ENCODE data around the gene GIGYF2.
A peak's percentile ranks its signal among the peaks of the same experiment; 100 is the strongest.
"Not testable (repeated sequence)": the region's sequence is repeated elsewhere in the genome, so short reads cannot be mapped to it uniquely, and the experiment has no call there.

GIGYF2 gene, protein sequence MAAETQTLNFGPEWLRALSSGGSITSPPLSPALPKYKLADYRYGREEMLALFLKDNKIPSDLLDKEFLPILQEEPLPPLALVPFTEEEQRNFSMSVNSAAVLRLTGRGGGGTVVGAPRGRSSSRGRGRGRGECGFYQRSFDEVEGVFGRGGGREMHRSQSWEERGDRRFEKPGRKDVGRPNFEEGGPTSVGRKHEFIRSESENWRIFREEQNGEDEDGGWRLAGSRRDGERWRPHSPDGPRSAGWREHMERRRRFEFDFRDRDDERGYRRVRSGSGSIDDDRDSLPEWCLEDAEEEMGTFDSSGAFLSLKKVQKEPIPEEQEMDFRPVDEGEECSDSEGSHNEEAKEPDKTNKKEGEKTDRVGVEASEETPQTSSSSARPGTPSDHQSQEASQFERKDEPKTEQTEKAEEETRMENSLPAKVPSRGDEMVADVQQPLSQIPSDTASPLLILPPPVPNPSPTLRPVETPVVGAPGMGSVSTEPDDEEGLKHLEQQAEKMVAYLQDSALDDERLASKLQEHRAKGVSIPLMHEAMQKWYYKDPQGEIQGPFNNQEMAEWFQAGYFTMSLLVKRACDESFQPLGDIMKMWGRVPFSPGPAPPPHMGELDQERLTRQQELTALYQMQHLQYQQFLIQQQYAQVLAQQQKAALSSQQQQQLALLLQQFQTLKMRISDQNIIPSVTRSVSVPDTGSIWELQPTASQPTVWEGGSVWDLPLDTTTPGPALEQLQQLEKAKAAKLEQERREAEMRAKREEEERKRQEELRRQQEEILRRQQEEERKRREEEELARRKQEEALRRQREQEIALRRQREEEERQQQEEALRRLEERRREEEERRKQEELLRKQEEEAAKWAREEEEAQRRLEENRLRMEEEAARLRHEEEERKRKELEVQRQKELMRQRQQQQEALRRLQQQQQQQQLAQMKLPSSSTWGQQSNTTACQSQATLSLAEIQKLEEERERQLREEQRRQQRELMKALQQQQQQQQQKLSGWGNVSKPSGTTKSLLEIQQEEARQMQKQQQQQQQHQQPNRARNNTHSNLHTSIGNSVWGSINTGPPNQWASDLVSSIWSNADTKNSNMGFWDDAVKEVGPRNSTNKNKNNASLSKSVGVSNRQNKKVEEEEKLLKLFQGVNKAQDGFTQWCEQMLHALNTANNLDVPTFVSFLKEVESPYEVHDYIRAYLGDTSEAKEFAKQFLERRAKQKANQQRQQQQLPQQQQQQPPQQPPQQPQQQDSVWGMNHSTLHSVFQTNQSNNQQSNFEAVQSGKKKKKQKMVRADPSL (N-terminal part only)

DNA sequence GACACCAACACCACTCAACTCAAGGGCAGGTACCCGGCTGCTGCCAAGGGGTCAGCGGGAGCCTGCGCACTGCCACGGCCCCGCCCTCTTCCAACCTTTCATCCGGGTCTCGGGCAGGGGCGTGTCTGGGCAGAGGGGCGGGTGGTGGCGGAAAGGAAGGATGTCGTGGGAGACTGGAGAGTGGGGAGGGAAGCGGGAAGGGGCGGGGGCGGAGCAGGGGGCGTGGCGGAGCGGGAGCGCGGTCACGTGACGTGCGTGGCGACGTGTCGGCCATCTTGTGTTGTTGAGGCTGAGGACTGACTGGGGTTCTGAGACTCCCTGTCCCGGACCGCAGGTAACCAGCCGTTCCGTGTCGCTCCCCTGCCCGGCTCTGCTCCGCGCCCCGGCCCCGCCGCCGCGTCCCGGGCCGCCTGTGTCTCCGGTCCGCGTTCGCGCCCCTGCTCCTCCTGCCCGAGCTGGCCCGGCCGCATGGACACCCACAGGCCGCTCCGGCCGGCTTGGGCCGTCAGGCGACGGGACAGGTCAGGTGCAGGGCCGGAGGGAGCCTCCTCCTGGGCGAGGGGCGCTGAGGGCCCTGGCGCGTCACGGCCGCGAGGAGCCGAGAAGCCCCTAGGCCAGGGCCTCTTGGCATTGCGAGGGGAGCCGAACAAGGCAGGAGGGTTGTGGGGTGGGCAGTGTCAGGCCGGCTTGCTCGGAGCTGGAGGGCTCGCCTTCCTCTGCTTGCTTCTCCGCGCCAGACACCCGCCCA lies at the start of gene GIGYF2:
Gene GIGYF2 (plus strand): TSS at position 273 of the 748 bp plus-strand sequence. CDS start 37,867 bp downstream, outside the sequence.
- DNase-seq, result peak; percentile 95

- no peak for DNase-seq
Measured at GRCh38 chr2:232649033-232649432, 48.1 kb upstream of the GIGYF2 start.

GRCh38 chr2:232652505-232652851 lies 44.7 kb upstream of the GIGYF2 start:
- DNase-seq, result no peak

DNA sequence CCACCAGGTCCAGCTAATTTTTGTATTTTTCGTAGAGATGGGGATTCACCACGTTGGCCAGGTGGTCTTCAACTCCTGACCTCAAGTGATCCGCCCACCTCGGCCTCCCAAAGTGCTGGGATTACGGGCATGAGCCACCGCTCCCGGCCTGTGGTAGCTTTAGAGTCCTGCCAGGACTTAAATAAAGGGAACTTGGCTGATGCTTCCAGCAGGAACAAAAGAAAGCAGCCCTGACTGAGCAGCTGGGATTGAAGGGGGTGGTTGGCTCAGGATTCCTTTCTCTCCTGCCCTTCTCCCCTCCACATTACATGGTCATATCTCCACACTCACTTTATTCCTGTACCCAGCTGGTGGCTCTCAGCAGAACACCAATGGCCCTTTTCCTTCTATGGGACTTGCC lies 43.7 kb upstream of the GIGYF2 start:
- DNase-seq, result no peak

- DNase-seq, result no peak
Measured at GRCh38 chr2:232655392-232655791, 41.7 kb upstream of the GIGYF2 start.

GRCh38 chr2:232658217-232658785 lies 38.8 kb upstream of the GIGYF2 start:
- no peak for DNase-seq

- no peak for DNase-seq
Measured at GRCh38 chr2:232659359-232659758, 37.8 kb upstream of the GIGYF2 start.

DNA sequence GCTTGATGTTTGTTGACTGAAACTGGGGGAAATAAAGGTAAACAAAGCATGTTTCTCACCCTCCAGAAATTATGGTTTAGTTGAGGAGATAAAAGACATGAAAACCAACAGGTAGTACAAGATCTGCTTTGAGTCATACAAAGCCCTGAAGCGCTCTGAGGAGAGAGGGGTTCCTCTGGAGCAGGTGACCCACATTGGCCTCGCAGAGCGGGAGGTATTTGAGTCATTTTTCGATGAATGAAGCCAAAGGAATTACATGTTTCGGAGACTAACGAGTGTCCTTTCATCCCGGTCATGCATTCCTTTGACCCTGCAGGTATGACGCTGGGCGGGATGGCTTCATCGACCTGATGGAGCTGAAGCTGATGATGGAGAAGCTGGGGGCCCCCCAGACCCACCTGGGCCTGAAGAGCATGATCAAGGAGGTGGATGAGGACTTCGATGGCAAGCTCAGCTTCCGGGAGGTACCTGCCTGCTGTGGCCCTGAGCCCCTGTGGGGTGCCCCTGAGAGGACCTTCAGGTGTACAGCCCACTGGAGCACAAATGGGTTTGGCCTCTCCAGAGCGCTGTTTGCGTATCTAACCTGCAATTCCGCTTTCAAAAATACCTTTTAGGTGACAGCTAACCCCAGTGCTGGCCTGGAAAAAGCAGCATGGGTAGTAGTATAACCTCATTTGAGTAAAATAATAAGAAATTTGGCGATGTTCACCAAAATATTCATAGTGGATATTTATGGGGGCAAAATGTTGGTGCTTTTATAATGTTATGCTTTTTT lies 34.5 kb upstream of the GIGYF2 start:
- DNase-seq, result no peak

- DNase-seq, result no peak
Measured at GRCh38 chr2:232666051-232666805, 30.9 kb upstream of the GIGYF2 start.

DNA sequence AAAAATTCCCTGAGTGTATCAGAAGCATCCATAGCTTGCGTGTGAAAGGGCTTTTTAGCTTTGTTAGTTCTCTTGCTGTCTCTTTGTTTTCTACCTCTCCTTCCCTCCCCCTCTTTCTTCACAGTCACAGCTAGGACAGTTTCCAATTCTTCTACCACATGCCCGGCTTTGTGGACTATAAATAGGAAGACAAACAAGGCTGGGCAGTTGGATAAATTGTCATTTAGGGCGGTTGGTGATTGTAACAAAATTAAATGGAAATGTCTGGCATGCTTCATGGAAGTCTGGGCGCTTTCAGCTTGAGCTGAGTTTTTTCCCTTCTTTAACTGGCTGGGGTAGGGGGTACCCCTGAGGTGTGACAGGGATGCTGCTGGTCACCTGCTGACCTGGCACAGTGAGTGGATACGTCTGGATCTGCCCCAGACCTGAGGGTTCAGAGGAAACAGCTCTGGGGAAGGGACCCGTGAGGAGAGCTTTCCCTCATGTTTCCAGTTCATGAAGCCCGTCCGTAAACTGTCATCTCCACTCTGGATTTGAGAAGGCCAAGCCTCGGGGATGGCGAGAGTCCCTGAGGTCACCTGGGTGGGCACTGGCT lies 29.0 kb upstream of the GIGYF2 start:
- DNase-seq, result no peak

GRCh38 chr2:232668805-232669444 lies 28.2 kb upstream of the GIGYF2 start:
- no peak for DNase-seq

DNA sequence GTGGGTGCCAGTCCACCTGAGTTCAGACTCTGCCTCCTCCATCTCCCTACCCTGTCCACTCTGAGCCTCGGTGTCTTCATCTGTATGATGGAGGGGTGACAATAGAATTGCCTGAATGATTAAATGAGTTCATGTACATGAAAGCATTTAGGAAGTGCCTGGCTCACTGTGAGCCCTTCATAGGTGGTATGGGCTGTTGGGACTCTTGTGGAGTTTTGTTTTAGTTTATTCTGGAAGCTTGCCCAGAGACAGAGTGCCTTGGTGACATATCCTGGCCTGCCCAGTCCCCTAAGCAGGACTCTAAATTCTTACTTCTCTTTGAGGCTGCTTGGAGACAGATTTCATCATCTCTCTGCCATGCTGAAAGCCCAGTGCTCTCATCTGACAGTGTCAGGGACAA lies 24.5 kb upstream of the GIGYF2 start:
- DNase-seq, result no peak

GRCh38 chr2:232674491-232674890 lies 22.6 kb upstream of the GIGYF2 start:
- no peak for DNase-seq

- DNase-seq, result no peak
Measured at GRCh38 chr2:232675381-232675780, 21.8 kb upstream of the GIGYF2 start.

- DNase-seq, result no peak
Measured at GRCh38 chr2:232680006-232680405, 17.1 kb upstream of the GIGYF2 start.

- DNase-seq, result no peak
Measured at GRCh38 chr2:232681527-232681926, 15.6 kb upstream of the GIGYF2 start.

- DNase-seq, result no peak
Measured at GRCh38 chr2:232683368-232683767, 13.8 kb upstream of the GIGYF2 start.

- not testable (repeated sequence) for DNase-seq
Measured at GRCh38 chr2:232685391-232685790, 11.7 kb upstream of the GIGYF2 start.

DNA sequence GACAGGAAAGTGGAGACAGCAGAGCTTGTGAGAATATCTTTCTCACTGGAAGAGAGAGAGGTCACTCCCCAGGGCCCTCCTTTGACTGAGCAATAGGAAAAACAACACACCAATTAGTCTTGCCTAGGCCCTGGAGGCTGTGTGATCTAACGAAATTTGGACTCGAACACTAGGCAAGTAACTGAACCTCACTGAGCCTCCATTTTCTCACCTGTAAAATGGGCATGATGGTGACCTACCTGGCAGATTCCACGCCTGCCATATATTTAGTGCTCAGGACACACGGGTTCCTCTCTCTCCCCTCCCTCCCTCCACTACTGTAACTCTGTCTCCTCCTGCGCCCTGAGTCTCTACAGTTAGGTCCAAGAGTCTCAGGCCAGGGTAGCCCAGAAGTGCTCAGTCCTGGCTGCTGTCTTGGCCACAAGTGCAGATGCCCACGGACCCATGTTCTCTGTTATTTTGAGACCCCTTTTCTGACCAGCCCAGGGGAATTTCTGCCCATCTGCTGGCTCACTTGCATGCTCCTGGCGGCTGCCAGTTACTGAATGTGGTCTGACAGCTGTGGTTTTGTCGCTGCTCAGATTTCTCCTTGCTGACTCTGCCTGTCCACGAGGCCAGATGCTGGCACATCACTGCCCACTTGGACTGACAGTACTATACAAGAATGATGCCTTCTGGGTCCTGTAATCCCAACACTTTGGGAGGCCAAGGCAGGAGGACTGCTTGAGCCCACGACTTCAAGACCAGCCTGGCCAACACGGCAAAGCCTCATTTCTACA lies 9.6 kb upstream of the GIGYF2 start:
- DNase-seq, result no peak
